ENCODE results near the gene SHOC2.

GRCh38 chr10:110876000-110876399 lies 43.4 kb upstream of the SHOC2 start:
- no peak for TF ChIP-seq POLR2A (IDR thresholded peaks at IDR 0.05)
- no peak for TF ChIP-seq CTCF (IDR thresholded peaks at IDR 0.05)
- peak in 1 of 3 donors; percentile 8 for TF ChIP-seq POLR2AphosphoS5 (IDR thresholded peaks at IDR 0.05)
- TF ChIP-seq EP300 (IDR thresholded peaks at IDR 0.05; ENCODE audit: low read depth): no peak

Data from transverse colon (tissue), 4 donors.